SK-N-SH treated with all-trans-retinoic acid at 6 μM for 48 hours (cell line): ENCODE measurements around the gene RADX.

Source experiments
- PATZ1 ChIP-seq: fragments of 250-450 bp; sonication (Bioruptor Pico); IDR thresholded peaks from 2 replicates; pipeline ENCODE4 v1.8.0; 2020; ENCODE audit warnings: mild to moderate bottlenecking, moderate library complexity, borderline replicate concordance
- RARB ChIP-seq: fragments of 250-450 bp; sonication (Bioruptor Pico); IDR thresholded peaks from 2 replicates; pipeline ENCODE4 v1.8.0; 2021; ENCODE audit warnings: mild to moderate bottlenecking, moderate library complexity
- TCF4 ChIP-seq: fragments of 250-450 bp; sonication (Bioruptor Pico); IDR thresholded peaks from 2 replicates; pipeline ENCODE4 v1.8.0; 2021; ENCODE audit warnings: mild to moderate bottlenecking, moderate library complexity, borderline replicate concordance
- TOX ChIP-seq: fragments of 250-450 bp; sonication (Bioruptor Pico); IDR thresholded peaks from 2 replicates; pipeline ENCODE4 v1.8.0; 2021; ENCODE audit warnings: mild to moderate bottlenecking, moderate library complexity, borderline replicate concordance
- ZC3H10 ChIP-seq: fragments of 250-450 bp; sonication (Bioruptor Pico); IDR thresholded peaks from 2 replicates; pipeline ENCODE4 v1.5.1; 2021; ENCODE audit warnings: mild to moderate bottlenecking, moderate library complexity
- ZFP3 ChIP-seq: fragments of 250-450 bp; sonication (Bioruptor Pico); IDR thresholded peaks from 2 replicates; pipeline ENCODE4 v1.5.0; 2020; ENCODE audit warnings: mild to moderate bottlenecking, moderate library complexity
- TF ChIP-seq, protein P1 (sequence below): fragments of 250-450 bp; sonication (Bioruptor Pico); IDR thresholded peaks from 2 replicates; pipeline ENCODE4 v1.5.1; 2021; ENCODE audit warnings: mild to moderate bottlenecking, moderate library complexity

DNA sequence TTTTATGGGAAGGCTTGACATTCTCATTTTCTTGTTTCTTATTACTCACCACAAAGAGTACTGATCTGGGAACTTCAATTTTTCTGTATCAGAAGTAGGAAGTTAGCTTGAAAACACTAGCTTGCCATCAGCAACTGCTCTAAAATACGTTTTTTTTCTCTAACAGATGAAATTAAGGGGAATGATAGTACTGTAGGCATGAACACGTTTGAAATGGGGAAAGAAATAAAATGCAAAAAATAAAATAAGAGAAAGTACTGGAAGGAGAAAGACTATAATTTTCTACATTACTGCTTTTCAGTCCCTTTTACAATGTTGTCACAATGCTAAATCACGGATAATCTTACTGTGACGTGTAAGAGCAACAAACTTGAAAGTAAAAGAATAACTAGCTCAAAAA is 1.5 kb downstream of the RADX start:
- no peak for TF ChIP-seq TCF4 (CRISPR knock-in tag)
- TF ChIP-seq PATZ1 (CRISPR knock-in tag) = no peak
- no peak for TF ChIP-seq ZC3H10 (CRISPR knock-in tag)
- no peak for TF ChIP-seq ZFP3 (CRISPR knock-in tag)
- TF ChIP-seq, protein P1, sequence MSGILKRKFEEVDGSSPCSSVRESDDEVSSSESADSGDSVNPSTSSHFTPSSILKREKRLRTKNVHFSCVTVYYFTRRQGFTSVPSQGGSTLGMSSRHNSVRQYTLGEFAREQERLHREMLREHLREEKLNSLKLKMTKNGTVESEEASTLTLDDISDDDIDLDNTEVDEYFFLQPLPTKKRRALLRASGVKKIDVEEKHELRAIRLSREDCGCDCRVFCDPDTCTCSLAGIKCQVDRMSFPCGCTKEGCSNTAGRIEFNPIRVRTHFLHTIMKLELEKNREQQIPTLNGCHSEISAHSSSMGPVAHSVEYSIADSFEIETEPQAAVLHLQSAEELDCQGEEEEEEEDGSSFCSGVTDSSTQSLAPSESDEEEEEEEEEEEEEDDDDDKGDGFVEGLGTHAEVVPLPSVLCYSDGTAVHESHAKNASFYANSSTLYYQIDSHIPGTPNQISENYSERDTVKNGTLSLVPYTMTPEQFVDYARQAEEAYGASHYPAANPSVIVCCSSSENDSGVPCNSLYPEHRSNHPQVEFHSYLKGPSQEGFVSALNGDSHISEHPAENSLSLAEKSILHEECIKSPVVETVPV = no peak
- TF ChIP-seq RARB = no peak
- TF ChIP-seq TOX (CRISPR knock-in tag) = no peak
